Measurements from ENCODE around the gene SLC29A1.
"Not testable (repeated sequence)": the region's sequence is repeated elsewhere in the genome, so short reads cannot be mapped to it uniquely, and the experiment has no call there.

GRCh38 chr6:44231426-44231825 is 8.0 kb downstream of the SLC29A1 start:
- not testable (repeated sequence) for TF ChIP-seq CTCF (IDR thresholded peaks at IDR 0.05); EZH2 (IDR thresholded peaks at IDR 0.05; ENCODE audit: borderline replicate concordance, insufficient read depth, low read depth, low read length, poor library complexity, severe bottlenecking)
